Body of pancreas (tissue), 4 donors: ENCODE results near the gene TAC3.
"Not testable (repeated sequence)": the region's sequence is repeated elsewhere in the genome, so short reads cannot be mapped to it uniquely, and the experiment has no call there.

Experiments
- POLR2A ChIP-seq, 3 donors: fragments of 450-650 bp; IDR thresholded peaks; one replicate each; pipeline ENCODE4 v1.6.1; 2016; ENCODE audit warnings: antibody characterized with exemption in 3 of 3, mild to moderate bottlenecking in 2 of 3
- TF ChIP-seq, protein P1 (sequence below), 7 experiments: fragments of 450-650 bp in 4 of 7; fragments of 200-600 bp in 3 of 7; sonication (generic) in 3 of 7; IDR thresholded peaks; one replicate each; pipeline ENCODE4 v1.5.1; 2016 to 2019; ENCODE audit warnings: antibody characterized with exemption in 7 of 7

DNA sequence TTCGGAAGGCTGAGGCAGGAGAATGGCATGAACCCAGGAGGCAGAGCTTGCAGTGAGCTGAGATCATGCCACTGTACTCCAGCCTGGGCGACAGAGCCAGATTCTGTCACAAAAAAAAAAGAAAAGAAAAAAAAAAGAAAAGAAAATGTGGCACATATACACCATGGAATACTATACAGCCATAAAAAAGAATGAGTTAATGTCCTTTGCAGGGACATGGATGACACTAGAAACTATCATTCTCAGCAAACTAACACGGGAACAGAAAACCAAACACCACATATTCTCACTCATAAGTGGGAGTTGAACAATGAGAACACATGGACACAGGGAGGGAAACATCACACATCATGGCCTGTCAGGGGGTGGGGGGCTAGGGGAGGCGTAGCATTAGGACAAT, 39.0 kb downstream of the TAC3 start:
- not testable (repeated sequence) for TF ChIP-seq POLR2A (IDR thresholded peaks at IDR 0.05)
- TF ChIP-seq, protein P1, sequence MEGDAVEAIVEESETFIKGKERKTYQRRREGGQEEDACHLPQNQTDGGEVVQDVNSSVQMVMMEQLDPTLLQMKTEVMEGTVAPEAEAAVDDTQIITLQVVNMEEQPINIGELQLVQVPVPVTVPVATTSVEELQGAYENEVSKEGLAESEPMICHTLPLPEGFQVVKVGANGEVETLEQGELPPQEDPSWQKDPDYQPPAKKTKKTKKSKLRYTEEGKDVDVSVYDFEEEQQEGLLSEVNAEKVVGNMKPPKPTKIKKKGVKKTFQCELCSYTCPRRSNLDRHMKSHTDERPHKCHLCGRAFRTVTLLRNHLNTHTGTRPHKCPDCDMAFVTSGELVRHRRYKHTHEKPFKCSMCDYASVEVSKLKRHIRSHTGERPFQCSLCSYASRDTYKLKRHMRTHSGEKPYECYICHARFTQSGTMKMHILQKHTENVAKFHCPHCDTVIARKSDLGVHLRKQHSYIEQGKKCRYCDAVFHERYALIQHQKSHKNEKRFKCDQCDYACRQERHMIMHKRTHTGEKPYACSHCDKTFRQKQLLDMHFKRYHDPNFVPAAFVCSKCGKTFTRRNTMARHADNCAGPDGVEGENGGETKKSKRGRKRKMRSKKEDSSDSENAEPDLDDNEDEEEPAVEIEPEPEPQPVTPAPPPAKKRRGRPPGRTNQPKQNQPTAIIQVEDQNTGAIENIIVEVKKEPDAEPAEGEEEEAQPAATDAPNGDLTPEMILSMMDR (IDR thresholded peaks at IDR 0.05): not testable (repeated sequence)
